COLO829 (cell line): ENCODE measurements around the gene AKT1S1.

Experiments used
- DNase-seq: peaks from one replicate; pipeline ENCODE4 v3.0.0; 2012; ENCODE audit warnings: low spot score

AKT1S1 gene

GRCh38 chr19:49866933-49867782, 10.0 kb downstream of the AKT1S1 start, which contains the start of gene PNKP:
Gene PNKP, minus strand, starts transcription at chr19:49867576. Its CDS starts 372 bp downstream, at chr19:49867204.
- peak; percentile 90 for DNase-seq

- DNase-seq, result no peak
Measured at GRCh38 chr19:49864890-49865289, 12.3 kb downstream of the AKT1S1 start.

GRCh38 chr19:49863935-49864320, 13.2 kb downstream of the AKT1S1 start:
- DNase-seq, result no peak

- DNase-seq, result no peak
Measured at GRCh38 chr19:49863254-49863934, 13.8 kb downstream of the AKT1S1 start.

- no peak for DNase-seq
Measured at GRCh38 chr19:49862391-49863253, 14.5 kb downstream of the AKT1S1 start.

GRCh38 chr19:49861541-49862378, 15.4 kb downstream of the AKT1S1 start:
- no peak for DNase-seq

- DNase-seq, result no peak
Measured at GRCh38 chr19:49861107-49861506, 16.0 kb downstream of the AKT1S1 start.

GRCh38 chr19:49860336-49861102, 16.6 kb downstream of the AKT1S1 start:
- DNase-seq, result no peak

- DNase-seq, result no peak
Measured at GRCh38 chr19:49859682-49860335, 17.3 kb downstream of the AKT1S1 start.

GRCh38 chr19:49858088-49858985, 18.8 kb downstream of the AKT1S1 start:
- DNase-seq, result no peak

- DNase-seq, result no peak
Measured at GRCh38 chr19:49857838-49858087, 19.4 kb downstream of the AKT1S1 start.

- no peak for DNase-seq
Measured at GRCh38 chr19:49857061-49857837, 19.9 kb downstream of the AKT1S1 start.

GRCh38 chr19:49856574-49857021, 20.6 kb downstream of the AKT1S1 start:
- no peak for DNase-seq

GRCh38 chr19:49855676-49856573, 21.2 kb downstream of the AKT1S1 start:
- no peak for DNase-seq

GRCh38 chr19:49855277-49855675, 21.9 kb downstream of the AKT1S1 start:
- no peak for DNase-seq

- no peak for DNase-seq
Measured at GRCh38 chr19:49854378-49855263, 22.5 kb downstream of the AKT1S1 start.
